HG02943 (cell line): ENCODE data around the gene CFP.

ENCODE experiments used
- ATAC-seq: cut with Tn5 transposase; IDR thresholded peaks from one replicate; pipeline ENCODE4 v1.9.1; 2021; ENCODE audit warnings: mild to moderate bottlenecking, low read depth, moderate library complexity; ENCODE audit not compliant: unreplicated experiment

CFP gene

DNA sequence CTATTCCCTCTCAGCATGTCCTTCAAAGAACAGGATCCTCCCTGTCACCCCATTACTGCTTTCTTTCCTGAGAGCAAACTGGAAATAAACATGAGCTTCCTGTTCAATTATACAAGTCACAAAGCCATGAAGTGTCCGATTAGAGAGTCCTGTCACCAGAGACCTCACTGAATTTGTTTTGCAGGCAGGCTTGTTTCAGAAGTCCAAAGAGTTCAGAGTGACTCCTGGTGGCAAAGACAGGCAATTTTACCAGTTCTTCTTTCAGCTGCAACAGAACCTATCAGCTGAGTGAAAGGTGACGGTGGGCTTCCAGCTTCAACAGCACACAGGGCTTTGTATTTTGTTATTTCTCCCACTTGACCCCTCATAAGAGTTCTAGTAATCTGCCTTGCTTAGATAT, 14.2 kb upstream of the CFP start:
- no peak for ATAC-seq

DNA sequence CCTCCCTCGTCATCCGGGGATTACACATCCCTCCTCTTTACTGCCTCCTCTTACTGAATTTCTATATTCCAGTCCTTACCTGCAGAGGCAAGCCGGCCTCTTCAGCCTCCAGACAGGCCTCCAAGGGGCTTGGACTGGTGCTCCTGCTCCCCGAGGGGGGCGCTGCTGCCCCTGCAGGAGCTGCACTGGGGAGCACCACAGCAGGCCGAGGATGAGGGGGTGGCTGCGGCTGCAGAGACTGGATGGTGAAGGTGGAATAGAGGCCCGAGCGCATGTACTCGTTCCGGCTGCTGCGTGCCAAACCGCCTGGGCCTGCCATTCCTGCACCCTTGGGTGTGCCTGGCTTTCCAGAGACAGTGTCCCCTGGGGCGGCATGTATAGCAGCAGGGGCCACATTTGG, 9.1 kb upstream of the CFP start:
- no peak for ATAC-seq

DNA sequence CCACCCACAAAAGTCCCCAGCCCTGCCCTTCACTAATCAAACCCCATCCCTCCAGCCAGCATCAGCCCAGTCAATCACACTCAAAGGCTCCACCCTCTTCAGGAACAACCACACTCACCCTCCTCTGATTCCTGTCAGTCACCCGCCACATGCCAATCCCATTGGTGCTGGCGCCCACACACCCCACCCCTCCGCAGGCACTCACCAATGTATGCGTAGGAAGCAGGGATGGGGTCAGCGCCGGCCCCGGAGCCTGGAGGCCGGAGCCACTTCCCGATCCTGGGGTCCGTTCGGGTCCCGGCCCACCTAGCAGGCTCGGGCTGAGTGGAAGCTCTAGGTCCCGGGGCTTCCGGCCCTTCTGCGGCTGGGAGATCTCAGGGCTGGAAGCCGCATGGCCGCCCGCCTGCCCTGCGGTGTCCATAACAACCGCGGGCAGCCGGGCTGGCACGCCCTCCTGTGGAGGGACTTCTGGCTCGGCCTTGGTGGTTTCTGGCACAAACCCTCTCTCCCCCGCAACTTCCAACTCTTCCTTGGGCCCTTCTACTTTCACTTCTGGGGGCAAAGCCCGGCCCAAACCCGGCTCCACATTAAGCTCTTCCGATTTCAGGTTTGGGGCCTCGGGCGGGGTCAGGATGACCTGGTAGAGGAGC, 7.9 kb upstream of the CFP start:
- ATAC-seq, result no peak

DNA sequence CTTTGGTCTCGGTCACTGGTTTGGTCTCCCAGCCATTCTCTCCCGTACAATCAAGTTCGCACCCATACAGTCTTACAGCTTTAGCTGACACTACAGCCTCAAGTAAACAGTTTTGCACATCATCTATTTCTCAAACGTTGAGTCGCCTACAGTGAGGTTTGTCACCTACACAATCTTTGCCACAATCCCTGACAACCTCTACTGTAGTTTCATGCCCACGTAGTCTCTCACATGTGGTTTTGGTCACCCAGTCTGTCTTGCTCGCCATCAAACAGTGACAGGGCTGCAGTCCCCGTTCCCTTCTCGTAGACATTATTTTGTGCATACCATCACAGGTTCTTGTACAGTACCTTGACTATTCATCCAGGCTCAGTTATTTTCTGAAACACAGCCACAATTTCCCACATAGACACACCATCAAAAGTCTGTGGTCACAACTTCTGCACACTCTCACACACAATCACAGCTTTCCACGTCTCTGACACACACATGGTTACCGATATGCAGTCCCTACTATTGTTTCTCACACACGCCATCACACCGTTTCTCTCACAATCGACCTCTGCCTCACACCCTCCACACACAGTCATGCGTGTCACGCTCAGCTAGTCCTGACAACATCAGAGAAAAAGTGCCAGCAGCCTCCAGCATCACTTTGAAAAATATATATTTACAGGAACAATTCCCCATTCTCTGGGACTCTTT, 5.3 kb upstream of the CFP start:
- ATAC-seq, result no peak

DNA sequence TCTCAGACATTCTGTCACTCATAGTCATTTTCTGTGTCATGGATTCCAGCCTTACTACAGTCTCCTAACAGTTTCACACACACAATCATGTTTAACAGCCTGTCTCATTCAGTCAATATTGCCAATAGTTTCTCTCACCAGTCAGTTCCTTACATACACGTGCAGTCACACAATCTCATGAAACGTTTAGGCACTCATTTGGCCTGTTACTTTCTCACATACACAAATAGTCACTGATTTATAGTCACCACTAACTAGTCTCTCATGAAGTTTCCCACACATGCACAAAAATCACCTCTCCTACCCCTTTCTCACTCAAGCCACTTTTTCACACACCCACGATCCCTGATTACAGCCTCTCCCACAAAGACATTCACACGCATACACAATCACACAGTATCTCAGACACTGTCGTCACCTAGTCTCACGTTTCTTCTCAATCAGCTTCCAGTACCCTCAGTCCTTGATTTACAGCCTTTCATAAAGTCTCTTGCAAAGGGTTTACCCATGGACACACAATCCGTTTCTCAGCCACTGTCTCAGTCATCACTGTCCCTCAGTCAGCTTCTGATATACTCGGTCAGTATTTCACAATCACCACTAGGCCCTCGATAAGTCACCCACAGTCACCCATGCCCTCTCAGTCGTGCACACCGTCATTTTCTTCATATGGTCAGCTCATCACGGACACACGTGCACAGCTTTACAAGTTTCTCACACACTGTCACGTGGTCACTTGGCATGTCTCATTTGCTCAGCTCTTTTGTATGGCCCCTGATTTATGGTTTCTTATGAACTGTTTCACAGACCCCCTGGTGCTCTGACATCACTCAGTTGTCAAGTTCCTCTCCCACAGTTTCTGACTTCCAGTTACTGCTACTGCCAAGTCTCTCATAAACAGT, 4.2 kb upstream of the CFP start:
- ATAC-seq, result no peak

DNA sequence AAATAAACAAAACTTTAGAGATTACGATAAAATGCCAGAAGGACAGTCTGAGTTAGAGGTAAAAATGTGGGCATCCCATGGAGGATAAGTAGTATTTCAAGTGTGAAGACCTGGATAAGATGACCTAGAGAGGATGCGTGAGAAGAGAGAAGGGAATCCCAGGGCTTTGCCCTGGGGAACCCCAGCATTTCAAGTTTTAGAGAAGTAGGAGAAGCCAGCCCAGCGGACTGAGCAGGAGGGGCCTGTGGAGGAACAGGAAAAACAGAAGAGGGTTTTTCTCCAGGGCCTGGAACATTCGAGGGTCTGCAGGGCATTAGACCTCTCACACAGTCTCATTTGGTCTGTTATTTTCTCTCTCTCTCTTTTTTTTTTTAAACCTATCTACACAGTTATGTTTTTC, 2.9 kb upstream of the CFP start:
- no peak for ATAC-seq

DNA sequence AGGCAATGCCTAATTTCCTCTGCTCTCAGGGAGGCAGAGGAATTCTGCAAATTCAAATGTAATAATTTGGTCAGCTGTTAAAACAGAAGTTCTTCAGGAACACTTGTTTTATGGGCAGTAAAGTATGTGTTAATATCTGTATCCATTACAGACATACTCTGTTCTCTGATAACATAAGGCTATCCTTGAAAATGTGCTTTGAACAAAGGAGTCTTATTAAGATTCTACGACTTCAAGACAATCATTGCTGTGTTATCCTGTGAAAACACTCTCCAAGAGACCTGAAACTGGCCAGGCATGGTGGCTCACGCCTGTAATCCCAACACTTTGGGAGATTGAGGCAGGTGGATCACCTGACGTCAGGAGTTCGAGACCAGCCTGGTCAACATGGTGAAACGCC, 1.9 kb upstream of the CFP start:
- no peak for ATAC-seq

DNA sequence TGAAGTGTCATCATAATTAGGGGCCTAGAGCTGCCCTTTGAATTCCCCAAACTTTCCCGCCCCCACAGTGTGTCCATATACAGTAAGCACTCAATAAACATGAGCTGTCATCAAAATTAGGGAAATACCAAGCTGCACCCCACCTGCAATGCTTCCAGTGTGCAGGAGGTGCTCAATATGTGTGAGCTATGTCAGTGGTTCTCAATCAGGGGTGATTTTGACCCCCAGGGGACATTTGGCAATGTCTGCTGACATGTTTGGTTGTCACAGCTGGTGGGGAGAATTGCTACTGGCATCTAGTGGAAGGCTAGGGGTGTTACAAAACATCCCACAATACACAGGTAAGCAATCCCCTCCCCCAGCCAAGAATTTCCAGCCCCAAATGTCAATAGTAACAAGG, 748 bp downstream of the CFP start:
- ATAC-seq, result no peak

DNA sequence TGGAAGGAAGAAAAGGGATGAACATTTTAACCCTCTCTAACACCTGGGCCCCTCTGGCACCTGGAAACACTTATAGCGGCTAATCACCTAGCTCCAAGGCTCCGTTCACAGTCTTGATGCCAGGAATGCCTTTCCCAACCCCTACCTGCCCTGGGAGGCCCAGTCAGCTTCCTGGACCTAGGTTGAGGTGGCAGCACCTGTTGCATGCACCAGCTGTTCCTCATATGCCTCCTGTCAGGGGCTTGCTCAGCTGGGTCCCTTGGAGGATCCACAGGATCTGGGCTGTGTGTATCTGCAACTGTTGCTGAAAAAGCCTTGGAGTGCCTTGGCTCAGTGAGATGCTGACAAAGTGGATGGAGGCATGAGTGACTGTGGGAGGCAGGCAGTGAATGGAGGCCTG, 4.4 kb downstream of the CFP start:
- no peak for ATAC-seq

DNA sequence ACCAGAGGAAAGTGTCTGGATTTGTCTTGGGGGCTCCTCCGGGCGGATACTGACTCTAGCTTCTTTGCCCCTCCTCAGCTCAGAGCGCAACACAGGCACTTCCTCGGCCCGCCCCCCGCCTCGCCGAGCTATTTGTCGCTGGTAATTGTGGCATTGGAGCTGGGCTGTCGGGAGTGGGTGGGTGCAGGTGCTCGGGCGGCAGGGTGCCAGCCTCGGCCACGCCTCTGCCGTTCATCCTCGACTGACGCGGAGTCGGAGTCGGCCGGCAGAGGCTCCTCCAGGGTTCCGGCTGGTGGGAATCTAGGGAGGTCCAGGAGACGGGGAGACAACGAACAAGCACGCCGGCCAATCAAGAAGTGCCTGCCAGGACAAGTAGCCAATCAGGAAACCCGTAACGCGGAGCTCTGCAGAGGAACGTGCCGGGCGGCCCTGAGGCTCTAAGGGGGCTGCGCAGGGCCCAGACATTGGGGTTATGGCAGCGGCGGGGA, 6.1 kb downstream of the CFP start:
- ATAC-seq, result no peak

DNA sequence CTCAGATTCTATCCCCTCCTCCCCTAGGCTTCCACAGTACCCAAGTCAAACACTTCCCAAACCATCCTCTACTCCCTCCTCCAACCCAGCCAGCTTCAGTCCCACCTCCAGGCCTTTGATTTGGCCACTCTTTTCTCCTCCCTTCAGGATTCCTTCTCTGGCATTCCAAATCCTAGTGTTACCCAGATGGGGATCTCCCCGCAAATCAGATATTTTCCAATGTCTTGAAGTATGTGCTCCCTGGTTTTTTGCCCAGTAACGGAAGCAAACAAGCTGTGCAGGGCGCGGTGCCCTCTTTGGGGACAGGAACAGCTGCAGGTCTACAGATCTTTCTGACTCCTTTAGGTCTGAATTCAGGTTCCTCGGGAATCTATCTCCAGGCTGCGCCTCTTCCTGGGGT, 7.9 kb downstream of the CFP start:
- ATAC-seq, result no peak

DNA sequence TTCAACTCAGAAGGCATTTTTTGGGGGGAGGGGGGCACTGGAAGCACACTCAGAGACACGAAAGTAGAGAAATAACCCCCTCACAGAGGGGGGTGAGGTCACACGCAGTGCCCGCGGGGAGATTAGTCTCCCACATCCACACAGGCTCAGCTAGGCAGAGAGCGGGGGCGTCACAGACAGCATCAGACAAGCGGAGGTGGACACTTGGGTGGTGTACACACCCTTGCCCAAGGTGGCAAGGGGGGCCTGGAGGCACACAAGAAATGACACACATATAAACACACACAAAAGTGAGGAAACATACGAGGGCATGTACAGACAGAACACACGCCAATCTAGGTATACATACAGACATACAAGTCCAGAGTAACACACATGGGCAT, 9.4 kb downstream of the CFP start:
- ATAC-seq, result no peak

DNA sequence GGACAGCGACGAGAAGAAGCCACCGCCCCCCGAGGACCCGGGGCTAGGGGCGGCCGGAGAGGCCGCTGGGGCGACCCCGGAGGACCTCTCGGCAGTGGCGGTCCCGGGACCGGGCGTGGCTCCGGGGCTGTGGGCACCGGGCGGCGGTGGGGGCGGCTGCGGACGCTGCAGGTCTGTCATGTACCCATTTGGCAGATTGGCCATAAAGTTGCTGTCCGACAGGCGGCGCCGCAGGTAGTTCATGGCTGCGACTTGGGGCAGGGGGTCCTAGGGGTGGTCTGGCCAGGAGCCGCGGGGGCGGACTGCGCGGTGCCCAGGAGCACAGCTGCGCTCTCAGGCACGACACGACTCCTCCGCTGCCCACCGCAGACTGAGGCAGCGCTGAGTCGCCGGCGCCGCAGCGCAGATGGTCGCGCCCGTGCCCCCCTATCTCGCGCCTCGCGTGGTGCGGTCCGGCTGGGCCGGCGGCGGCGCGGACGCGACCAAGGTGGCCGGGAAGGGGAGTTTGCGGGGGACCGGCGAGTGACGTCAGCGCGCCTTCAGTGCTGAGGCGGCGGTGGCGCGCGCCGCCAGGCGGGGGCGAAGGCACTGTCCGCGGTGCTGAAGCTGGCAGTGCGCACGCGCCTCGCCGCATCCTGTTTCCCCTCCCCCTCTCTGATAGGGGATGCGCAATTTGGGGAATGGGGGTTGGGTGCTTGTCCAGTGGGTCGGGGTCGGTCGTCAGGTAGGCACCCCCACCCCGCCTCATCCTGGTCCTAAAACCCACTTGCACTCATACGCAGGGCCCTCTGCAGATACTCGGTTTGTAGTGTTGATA, 10.0 kb downstream of the CFP start, which contains the start of gene SYN1:
Gene SYN1 (minus strand): TSS at position 372 of the 817 bp plus-strand sequence. CDS start 129 bp downstream, at position 243.
- ATAC-seq, result peak; percentile 61

DNA sequence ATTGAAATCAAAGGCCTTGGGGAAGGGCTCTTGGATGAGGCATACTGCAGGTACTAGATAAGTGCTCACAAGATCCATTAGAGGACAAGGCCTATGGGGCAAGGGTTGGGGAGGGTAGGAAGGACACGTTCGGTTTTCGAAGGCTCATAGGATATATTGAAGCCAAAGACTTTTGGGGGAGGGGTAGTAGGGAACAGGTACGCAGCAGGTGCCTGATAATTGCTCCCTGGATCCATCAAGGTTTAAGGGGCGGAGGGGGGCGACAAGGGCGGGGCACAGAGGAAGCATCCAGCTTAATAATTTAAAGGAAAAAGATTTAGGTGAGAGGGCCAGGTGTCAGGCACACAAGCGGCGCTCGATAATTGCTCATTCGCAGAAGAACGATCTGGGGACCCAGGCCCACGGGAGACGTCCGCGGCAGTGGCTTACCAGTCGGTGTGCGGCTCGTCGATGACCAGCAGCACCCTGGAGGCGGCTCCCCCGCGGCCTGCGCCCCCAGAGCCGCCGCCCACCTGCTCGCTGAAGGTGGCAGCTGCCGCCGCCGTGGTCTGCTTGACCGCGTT, 10.7 kb downstream of the CFP start:
- no peak for ATAC-seq

DNA sequence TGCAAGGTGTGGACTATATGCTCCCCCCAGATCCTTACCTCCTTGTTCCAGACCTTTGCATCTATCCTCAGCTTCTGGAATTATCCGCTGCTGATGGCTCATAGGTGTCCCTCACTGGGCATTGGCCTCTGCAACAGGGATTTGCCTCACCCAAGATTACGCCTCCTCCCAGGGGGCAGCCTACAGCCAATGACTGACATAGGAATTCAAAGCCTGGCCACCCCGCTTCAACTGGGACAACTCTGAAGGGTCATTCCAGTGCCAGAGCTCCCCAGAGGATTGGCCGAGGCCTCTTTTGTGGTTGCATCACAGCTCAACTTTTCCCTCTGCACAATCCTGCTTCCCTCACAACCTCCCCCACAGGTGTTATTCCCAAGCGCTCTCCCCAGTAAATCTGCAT, 15.1 kb downstream of the CFP start:
- no peak for ATAC-seq

DNA sequence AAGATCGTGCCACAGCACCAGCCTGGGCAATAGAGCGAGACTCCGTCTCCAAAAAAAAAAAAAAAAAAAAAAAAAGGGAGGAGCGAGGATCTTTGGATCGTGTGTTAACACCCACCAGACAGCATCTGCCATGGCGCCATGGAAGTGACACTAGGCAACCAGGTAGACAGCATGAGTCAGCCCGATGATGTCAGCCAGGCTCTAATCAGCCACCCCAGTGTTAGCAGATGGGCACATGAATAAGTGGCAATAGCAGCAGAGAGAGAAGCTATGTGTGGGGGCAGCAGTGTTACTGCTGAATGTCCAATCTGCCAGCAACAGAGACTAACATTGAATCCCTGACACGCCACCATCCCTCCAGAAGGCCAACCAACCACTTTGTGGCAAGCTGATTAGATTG, 16.6 kb downstream of the CFP start:
- ATAC-seq, result no peak

DNA sequence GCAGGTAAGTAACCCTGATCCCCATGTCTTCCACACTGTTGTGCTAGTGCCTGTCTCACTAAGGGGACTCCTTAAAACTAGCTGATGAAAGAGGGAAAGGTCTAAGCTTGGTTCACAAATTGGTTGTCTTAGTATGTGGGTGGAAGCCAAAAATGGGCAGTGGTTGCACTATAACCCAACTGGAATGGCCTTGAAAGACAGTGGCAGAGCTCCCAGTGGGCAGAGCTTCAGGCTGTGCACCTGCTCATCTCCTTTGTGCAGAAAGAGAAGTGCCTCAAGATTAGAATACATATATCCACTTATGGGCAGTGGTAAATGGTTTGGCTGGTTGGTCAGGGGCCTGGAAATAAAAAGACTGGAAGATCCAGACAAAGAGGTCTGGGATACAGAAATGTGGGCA, 17.3 kb downstream of the CFP start:
- ATAC-seq, result no peak

DNA sequence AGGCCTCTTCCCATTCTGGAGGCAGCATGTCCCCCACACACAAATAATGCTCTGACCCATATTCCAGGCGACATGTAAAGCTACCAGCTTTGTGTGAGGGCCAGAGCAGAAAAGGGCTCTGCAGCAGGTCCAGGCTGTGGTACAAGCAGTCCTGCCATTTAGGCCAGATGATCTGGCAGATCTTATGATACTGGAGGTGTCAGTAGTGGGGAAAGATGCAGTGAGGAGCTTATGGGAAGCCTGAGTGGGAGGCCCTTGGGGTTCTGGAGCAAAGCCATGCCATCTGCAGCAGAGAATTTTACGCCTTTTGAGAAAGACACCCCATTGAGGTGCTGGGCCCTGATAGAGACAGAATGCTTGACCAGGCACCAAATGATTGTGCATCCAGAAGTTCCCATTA, 17.8 kb downstream of the CFP start:
- ATAC-seq, result no peak

DNA sequence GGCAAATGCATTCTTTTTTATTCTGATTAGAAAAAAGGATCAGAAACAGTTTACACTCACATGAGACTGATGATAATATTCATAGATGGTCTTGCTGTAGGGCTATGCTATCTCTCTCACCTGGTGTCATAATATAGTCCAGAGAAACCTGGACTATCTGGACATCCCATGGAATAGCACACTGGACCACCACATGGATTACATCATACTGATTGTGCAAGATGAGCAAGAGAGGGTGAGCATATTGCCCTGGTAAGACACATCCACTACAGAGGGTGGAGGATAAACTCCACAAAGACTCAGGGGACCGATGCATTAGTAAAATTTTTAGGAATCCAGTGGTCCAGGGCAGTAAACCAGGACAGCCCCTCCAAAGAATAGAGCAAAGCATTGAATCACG, 18.2 kb downstream of the CFP start:
- no peak for ATAC-seq

DNA sequence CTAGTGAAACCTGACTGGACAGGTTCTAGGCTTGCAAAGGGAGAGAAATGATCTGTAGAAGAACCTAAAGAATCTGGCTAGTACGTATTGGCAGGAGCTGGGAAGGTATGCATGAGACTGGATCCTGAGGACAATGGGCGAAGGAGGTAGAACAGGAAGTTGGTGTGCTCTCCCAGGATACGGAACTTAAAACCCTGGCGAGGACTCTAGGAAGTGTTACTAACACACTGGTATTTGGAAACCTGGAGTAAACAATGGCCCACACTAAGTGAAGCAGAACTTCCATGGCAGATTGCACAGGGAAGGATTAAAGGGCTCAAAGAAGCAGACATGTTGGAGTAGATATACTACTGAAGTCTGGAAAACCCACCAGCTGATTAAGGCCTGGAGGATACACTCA, 19.2 kb downstream of the CFP start:
- ATAC-seq, result no peak
